OCI-LY3 (cell line): Measurements from ENCODE around the gene RAB37.

ENCODE experiments used
- H2AFZ ChIP-seq: fragments of 200-600, 300-600 bp; shearing (Covaris generic); 2 replicates; pipeline ENCODE4 v1.6.0; 2014; ENCODE audit warnings: antibody characterized with exemption, low read depth, low read length
- H3K27ac ChIP-seq: fragments of 200-600, 300-600 bp; sonication (generic); 2 replicates; pipeline ENCODE4 v1.5.1; 2014; ENCODE audit warnings: mild to moderate bottlenecking, low read length, moderate library complexity, mixed read lengths
- H3K27me3 ChIP-seq: fragments of 200-600, 300-600 bp; sonication (generic); 2 replicates; pipeline ENCODE4 v1.6.1; 2014; ENCODE audit warnings: low read depth, low read length, mixed read lengths
- H3K36me3 ChIP-seq: fragments of 200-600, 300-600 bp; sonication (generic); replicated peaks from 2 replicates; pipeline ENCODE3; 2014; ENCODE audit warnings: low read depth, low read length, mixed read lengths
- H3K4me1 ChIP-seq: fragments of 300-600, 200-600 bp; sonication (generic); 2 replicates; pipeline ENCODE4 v1.6.1; 2014; ENCODE audit warnings: low read length, mixed read lengths
- H3K4me2 ChIP-seq: fragments of 200-600, 300-600 bp; sonication (generic); 2 replicates; pipeline ENCODE4 v1.6.1; 2014; ENCODE audit warnings: low read length, mixed read lengths
- H3K4me3 ChIP-seq: fragments of 300-600, 200-600 bp; sonication (generic); 2 replicates; pipeline ENCODE4 v1.5.1; 2014; ENCODE audit warnings: antibody characterized with exemption, mild to moderate bottlenecking, low read length, moderate library complexity
- H3K79me2 ChIP-seq: fragments of 300-600, 200-600 bp; shearing (Covaris generic); 2 replicates; pipeline ENCODE4 v1.6.1; 2014; ENCODE audit warnings: mild to moderate bottlenecking, low read length, mixed read lengths
- H3K9ac ChIP-seq: fragments of 300-600, 200-600 bp; shearing (Covaris generic); 2 replicates; pipeline ENCODE4 v1.6.0; 2014; ENCODE audit warnings: mild to moderate bottlenecking, low read length, moderate library complexity
- H3K9me3 ChIP-seq: fragments of 200-600, 300-600 bp; shearing (Covaris generic); 2 replicates; pipeline ENCODE4 v1.6.1; 2014; ENCODE audit warnings: low read length, mixed read lengths; ENCODE audit not compliant: insufficient read depth
- H4K20me1 ChIP-seq: fragments of 200-600, 300-600 bp; sonication (generic); 2 replicates; pipeline ENCODE4 v1.6.1; 2016; ENCODE audit warnings: low read length, mixed read lengths; ENCODE audit not compliant: insufficient read depth
- CTCF ChIP-seq: fragments of 200-600, 300-600 bp; sonication (generic); IDR thresholded peaks from 2 replicates; pipeline ENCODE4 v1.5.1; 2014; ENCODE audit warnings: antibody characterized with exemption, low read length, low read depth
- EZH2phosphoT487 ChIP-seq: fragments of 200-600 bp; shearing (Covaris generic); IDR thresholded peaks from 2 replicates; pipeline ENCODE4 v1.6.1; 2018; ENCODE audit warnings: antibody characterized with exemption, mixed run types, low read depth

RAB37 gene

GRCh38 chr17:74757931-74758847 is 21.1 kb downstream of the RAB37 start:
- Histone ChIP-seq H3K79me2 (0 out of 2 replicates have a peak, but pooled peaks cover 3% of the 10 kb centered on the region), H3K9ac (no peak overlapping the region), H3K36me3 (no peaks in the 10 kb centered on the region), H3K27me3 (no peaks in the 10 kb centered on the region), H2AFZ (no peak overlapping the region), H3K4me1 (peaks cover 7% of the 10 kb centered on the region), H3K27ac (no peak overlapping the region), H3K4me3 (no peak overlapping the region), H4K20me1 (peaks cover 20% of the 10 kb centered on the region), H3K4me2 (no peak overlapping the region), H3K9me3 (no peaks in the 10 kb centered on the region)
- TF ChIP-seq EZH2phosphoT487 (no peak), CTCF (no peak)

GRCh38 chr17:74758848-74759168 is 21.8 kb downstream of the RAB37 start:
- Histone ChIP-seq H3K4me3 (no peak overlapping the region), H3K9ac (no peak overlapping the region), H3K4me2 (no peak overlapping the region), H3K4me1 (peaks cover 7% of the 10 kb centered on the region), H3K27me3 (no peaks in the 10 kb centered on the region), H3K79me2 (0 out of 2 replicates have a peak, but pooled peaks cover 3% of the 10 kb centered on the region), H3K27ac (no peak overlapping the region), H3K9me3 (no peaks in the 10 kb centered on the region), H4K20me1 (peaks cover 20% of the 10 kb centered on the region), H2AFZ (no peak overlapping the region), H3K36me3 (no peaks in the 10 kb centered on the region)
- no peak for TF ChIP-seq EZH2phosphoT487

- Histone ChIP-seq H3K36me3 (no peaks in the 10 kb centered on the region), H3K4me2 (no peak overlapping the region), H3K4me1 (0 out of 2 replicates have a peak, but pooled peaks cover 3% of the 10 kb centered on the region), H3K27ac (no peak overlapping the region), H3K9ac (no peak overlapping the region), H3K79me2 (0 out of 2 replicates have a peak, but pooled peaks cover 3% of the 10 kb centered on the region), H4K20me1 (peaks cover 20% of the 10 kb centered on the region), H3K9me3 (no peaks in the 10 kb centered on the region), H3K4me3 (no peak overlapping the region), H3K27me3 (no peaks in the 10 kb centered on the region), H2AFZ (no peak overlapping the region)
- TF ChIP-seq CTCF (no peak), EZH2phosphoT487 (no peak)
Measured at GRCh38 chr17:74759243-74759801, 22.3 kb downstream of the RAB37 start.

GRCh38 chr17:74759941-74760340 is 22.9 kb downstream of the RAB37 start:
- H3K36me3 ChIP-seq: no peaks in the 10 kb centered on the region
- H4K20me1 ChIP-seq: peaks cover 20% of the 10 kb centered on the region
- no peaks in the 10 kb centered on the region for H3K9me3 ChIP-seq
- H3K27ac ChIP-seq: no peak overlapping the region
- H3K4me1 ChIP-seq: no peaks in the 10 kb centered on the region
- H3K9ac ChIP-seq: no peak overlapping the region
- H3K27me3 ChIP-seq: no peaks in the 10 kb centered on the region
- no peak overlapping the region for H2AFZ ChIP-seq
- TF ChIP-seq CTCF (no peak), EZH2phosphoT487 (no peak)
- 0 out of 2 replicates have a peak, but pooled peaks cover 3% of the 10 kb centered on the region for H3K79me2 ChIP-seq
- H3K4me3 ChIP-seq: no peak overlapping the region
- H3K4me2 ChIP-seq: no peak overlapping the region
